CD4-positive, alpha-beta T cell treated with Interleukin-17A for 4 hours (primary cell): ENCODE data around the gene SERTAD2.

Experiments used
- DNase-seq: peaks from one replicate; pipeline ENCODE4 v3.0.0-alpha.2; 2020; ENCODE audit warnings: mixed read lengths

Gene SERTAD2

DNA sequence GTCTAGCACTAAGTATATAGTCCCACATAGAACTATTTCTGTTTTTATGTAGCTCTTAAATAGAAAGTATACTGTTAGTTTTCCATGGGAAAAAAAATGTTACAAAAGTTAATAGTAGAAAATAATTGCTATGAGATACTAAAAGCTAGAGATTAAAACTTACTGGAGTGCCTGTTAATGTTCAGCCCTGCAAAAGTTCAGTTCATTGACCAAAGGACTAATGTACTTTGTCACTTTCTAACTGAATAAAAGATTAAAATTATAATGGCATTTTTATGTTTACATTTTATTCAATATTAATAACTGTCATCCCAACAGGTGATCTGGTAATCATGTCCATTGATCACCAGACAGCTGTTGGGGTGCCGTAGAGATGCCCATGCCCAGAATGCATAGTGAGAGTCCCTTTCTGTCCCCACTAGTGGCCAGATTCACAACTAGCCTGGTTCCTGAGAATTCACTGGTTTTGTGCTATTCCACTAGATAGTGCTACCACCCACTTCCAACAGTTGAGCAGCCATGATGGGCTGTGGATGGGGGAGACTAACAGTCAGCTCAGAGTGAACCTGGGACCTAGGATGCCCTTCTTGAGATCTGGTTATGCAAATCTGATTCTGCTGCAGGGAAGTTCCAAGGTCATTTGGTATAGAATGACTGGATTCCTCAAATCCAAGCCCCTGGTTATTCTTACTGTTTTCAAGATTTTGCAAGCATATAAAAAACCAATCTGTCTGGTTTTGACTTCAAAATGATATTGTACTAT, 71.8 kb downstream of the SERTAD2 start:
- DNase-seq: no peak
